GM23338 (cell line): ENCODE data around the gene ACTBL2. TPM values are rescaled to one million over a fixed set of nuclear protein-coding genes. Genes with fewer than 3 reads are reported as not detected.

ENCODE experiments used
- ATAC-seq: fragments of 200-7000 bp; cut with Tn5 transposase; 3 replicates; pipeline ENCODE4 v1.9.1; 2020
- DNase-seq: peaks from one replicate; pipeline ENCODE4 v3.0.0-alpha.2; 2015; ENCODE audit warnings: low spot score
- H2AFZ ChIP-seq: fragments of 200-600 bp; sonication (generic); 2 replicates; pipeline ENCODE4 v1.8.0; 2016; ENCODE audit warnings: antibody characterized with exemption, mild to moderate bottlenecking, moderate library complexity
- H3F3A ChIP-seq: fragments of 200-600 bp; sonication (generic); replicated peaks from 2 replicates; pipeline ENCODE4 v1.8.0; 2017; ENCODE audit warnings: antibody characterized with exemption, mixed run types, low read depth
- H3K27ac ChIP-seq: fragments of 200-600 bp; sonication (generic); 2 replicates; pipeline ENCODE4 v1.6.1; 2016; ENCODE audit warnings: low read depth
- H3K27me3 ChIP-seq: fragments of 200-600 bp; sonication (generic); 2 replicates; pipeline ENCODE4 v1.8.0; 2016; ENCODE audit warnings: mild to moderate bottlenecking, mixed run types, moderate library complexity; ENCODE audit not compliant: insufficient read depth
- H3K36me3 ChIP-seq: fragments of 200-600 bp; sonication (generic); 2 replicates; pipeline ENCODE4 v1.8.0; 2016; ENCODE audit warnings: mild to moderate bottlenecking; ENCODE audit not compliant: insufficient read depth
- H3K4me1 ChIP-seq: fragments of 200-600 bp; sonication (generic); 2 replicates; pipeline ENCODE4 v1.8.0; 2016; ENCODE audit warnings: mild to moderate bottlenecking, moderate library complexity; ENCODE audit not compliant: insufficient read depth
- H3K4me2 ChIP-seq: fragments of 200-600 bp; sonication (generic); 2 replicates; pipeline ENCODE4 v1.7.1; 2017; ENCODE audit warnings: mixed run types
- H3K4me3 ChIP-seq: fragments of 200-600 bp; sonication (generic); 2 replicates; pipeline ENCODE4 v1.6.1; 2016; ENCODE audit warnings: mixed run types
- H3K79me2 ChIP-seq: fragments of 200-600 bp; sonication (generic); replicated peaks from 2 replicates; pipeline ENCODE4 v1.8.0; 2017; ENCODE audit warnings: mild to moderate bottlenecking; ENCODE audit not compliant: insufficient read depth
- H3K9me2 ChIP-seq: fragments of 200-600 bp; sonication (generic); 2 replicates; pipeline ENCODE4 v1.8.0; 2017; ENCODE audit not compliant: insufficient read depth
- H4K20me1 ChIP-seq: fragments of 200-600 bp; sonication (generic); replicated peaks from 2 replicates; pipeline ENCODE4 v1.8.0; 2017; ENCODE audit warnings: mild to moderate bottlenecking; ENCODE audit not compliant: insufficient read depth
- H3K27ac Mint-ChIP-seq: 2 replicates; pipeline ENCODE4 v1.8.0; 2020; ENCODE audit warnings: inconsistent platforms, mild to moderate bottlenecking, moderate library complexity, mixed read lengths
- H3K27me3 Mint-ChIP-seq: 3 replicates; pipeline ENCODE4 v1.8.0; 2022; ENCODE audit warnings: low read depth, mild to moderate bottlenecking, moderate library complexity, mixed read lengths, inconsistent platforms; ENCODE audit not compliant: insufficient read depth, poor library complexity
- H3K36me3 Mint-ChIP-seq: 3 replicates; pipeline ENCODE4 v1.8.0; 2021; ENCODE audit warnings: low read depth, mild to moderate bottlenecking, inconsistent platforms, moderate library complexity, mixed read lengths
- H3K4me1 Mint-ChIP-seq: 3 replicates; pipeline ENCODE4 v1.8.0; 2020; ENCODE audit warnings: mild to moderate bottlenecking, inconsistent platforms, mixed read lengths
- H3K4me3 Mint-ChIP-seq: 3 replicates; pipeline ENCODE4 v1.8.0; 2021; ENCODE audit warnings: moderate library complexity, mild to moderate bottlenecking, inconsistent platforms, mixed read lengths
- H3K9me3 Mint-ChIP-seq: 3 replicates; pipeline ENCODE4 v1.8.0; 2020; ENCODE audit warnings: moderate library complexity, mild to moderate bottlenecking, inconsistent platforms, mixed read lengths
- CREB1 ChIP-seq: fragments of 250-450 bp; sonication (Bioruptor Pico); IDR thresholded peaks from 2 replicates; pipeline ENCODE4 v1.5.0; 2020; ENCODE audit warnings: low read depth, mild to moderate bottlenecking, moderate library complexity
- EZH2 ChIP-seq: fragments of 200-600 bp; sonication (generic); IDR thresholded peaks from one replicate; pipeline ENCODE4 v1.8.0; 2017; ENCODE audit warnings: antibody characterized with exemption, mild to moderate bottlenecking, low read depth; ENCODE audit not compliant: unreplicated experiment
- EZH2phosphoT487 ChIP-seq: fragments of 200-600 bp; sonication (generic); IDR thresholded peaks from one replicate; pipeline ENCODE4 v1.8.1; 2018; ENCODE audit warnings: antibody characterized with exemption; ENCODE audit not compliant: unreplicated experiment
- JUNB ChIP-seq: IDR thresholded peaks from one replicate; pipeline ENCODE4 v1.6.1; 2016; ENCODE audit warnings: antibody characterized with exemption; ENCODE audit not compliant: unreplicated experiment
- NANOG ChIP-seq: IDR thresholded peaks from 2 replicates; pipeline ENCODE4 v1.6.1; 2016; ENCODE audit warnings: antibody characterized with exemption, borderline replicate concordance
- POLR2AphosphoS5 ChIP-seq: IDR thresholded peaks from 2 replicates; pipeline ENCODE4 v1.6.1; 2016; ENCODE audit warnings: antibody characterized with exemption, low read depth
- STAT1 ChIP-seq: IDR thresholded peaks from one replicate; pipeline ENCODE4 v1.6.1; 2016; ENCODE audit warnings: antibody characterized with exemption; ENCODE audit not compliant: unreplicated experiment
- ZNF114 ChIP-seq: fragments of 250-450 bp; sonication (Bioruptor Pico); IDR thresholded peaks from 2 replicates; pipeline ENCODE4 v1.5.0; 2020; ENCODE audit warnings: mild to moderate bottlenecking, moderate library complexity
- ZNF331 ChIP-seq: fragments of 250-450 bp; sonication (Bioruptor Pico); IDR thresholded peaks from 2 replicates; pipeline ENCODE4 v1.5.0; 2020; ENCODE audit warnings: low read depth, mild to moderate bottlenecking, moderate library complexity
- polyA plus RNA-seq: library from polyadenylated mRNA; unstranded; fragments of >200 nt; fragmentation: Nextera tagmentation; extraction: Ambion mirVana; gene quantifications from 2 replicates; pipeline ENCODE4 v1.2.1, GENCODE V29; 2016
- total RNA-seq: library from RNA; depleted of rRNA; stranded (reverse); fragments of >200 nt; shearing (Covaris generic); gene quantifications from 2 replicates; pipeline ENCODE4 v1.2.3, GENCODE V29; 2014
- TF ChIP-seq, protein P1 (sequence below): fragments of 250-450 bp; sonication (Bioruptor Pico); IDR thresholded peaks from 2 replicates; pipeline ENCODE4 v1.5.0; 2020; ENCODE audit warnings: mild to moderate bottlenecking, moderate library complexity
- TF ChIP-seq, protein P2 (sequence below): IDR thresholded peaks from 2 replicates; pipeline ENCODE4 v1.6.1; 2016; ENCODE audit warnings: antibody characterized with exemption
- TF ChIP-seq, protein P3 (sequence below): IDR thresholded peaks from one replicate; pipeline ENCODE4 v1.6.1; 2018; ENCODE audit warnings: antibody characterized with exemption; ENCODE audit not compliant: unreplicated experiment
- TF ChIP-seq, protein P4 (sequence below), 2 experiments: fragments of 200-600 bp in 1 of 2; sonication (generic) in 1 of 2; conservative IDR thresholded peaks; 2 replicates each; pipeline versions ENCODE4 v1.5.1 to v1.6.1; 2016 to 2017; ENCODE audit warnings: antibody characterized with exemption in 2 of 2, low read depth in 2 of 2, mild to moderate bottlenecking in 2 of 2, moderate library complexity in 1 of 2

The ACTBL2 gene
- total and polyA plus RNA-seq, 2 experiments from 2014 or later, result not detected

DNA sequence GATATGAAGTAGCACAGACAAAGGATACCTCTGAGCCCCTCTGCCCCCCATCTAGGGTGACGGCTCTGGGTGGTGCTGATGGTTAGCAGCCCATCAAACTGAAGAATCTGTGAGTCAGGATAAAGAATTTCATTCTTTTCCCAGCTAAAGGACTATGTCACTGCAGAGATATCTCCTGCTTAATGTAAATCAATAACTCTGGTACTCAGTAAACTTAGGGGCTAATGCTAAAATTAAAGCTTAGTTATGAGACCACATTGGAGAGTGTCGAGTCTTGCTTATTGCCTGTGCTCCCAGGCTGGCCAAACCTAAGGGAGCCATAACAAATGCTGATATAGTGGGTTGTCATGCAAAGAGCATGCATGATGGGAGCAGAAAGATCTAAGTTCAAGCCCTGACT, 25.6 kb upstream of the ACTBL2 start:
- no peaks in the 10 kb centered on the region for H3K27me3 Mint-ChIP-seq
- no peak overlapping the region for H3K27ac ChIP-seq
- H3K36me3 Mint-ChIP-seq, result no peaks in the 10 kb centered on the region
- TF ChIP-seq POLR2AphosphoS5 (no peak), JUNB (no peak), EZH2phosphoT487 (no peak), NANOG (no peak), CREB1 (CRISPR knock-in tag) (no peak), EZH2 (no peak), ZNF331 (CRISPR knock-in tag) (no peak), ZNF114 (no peak), STAT1 (no peak)
- TF ChIP-seq, protein P1, sequence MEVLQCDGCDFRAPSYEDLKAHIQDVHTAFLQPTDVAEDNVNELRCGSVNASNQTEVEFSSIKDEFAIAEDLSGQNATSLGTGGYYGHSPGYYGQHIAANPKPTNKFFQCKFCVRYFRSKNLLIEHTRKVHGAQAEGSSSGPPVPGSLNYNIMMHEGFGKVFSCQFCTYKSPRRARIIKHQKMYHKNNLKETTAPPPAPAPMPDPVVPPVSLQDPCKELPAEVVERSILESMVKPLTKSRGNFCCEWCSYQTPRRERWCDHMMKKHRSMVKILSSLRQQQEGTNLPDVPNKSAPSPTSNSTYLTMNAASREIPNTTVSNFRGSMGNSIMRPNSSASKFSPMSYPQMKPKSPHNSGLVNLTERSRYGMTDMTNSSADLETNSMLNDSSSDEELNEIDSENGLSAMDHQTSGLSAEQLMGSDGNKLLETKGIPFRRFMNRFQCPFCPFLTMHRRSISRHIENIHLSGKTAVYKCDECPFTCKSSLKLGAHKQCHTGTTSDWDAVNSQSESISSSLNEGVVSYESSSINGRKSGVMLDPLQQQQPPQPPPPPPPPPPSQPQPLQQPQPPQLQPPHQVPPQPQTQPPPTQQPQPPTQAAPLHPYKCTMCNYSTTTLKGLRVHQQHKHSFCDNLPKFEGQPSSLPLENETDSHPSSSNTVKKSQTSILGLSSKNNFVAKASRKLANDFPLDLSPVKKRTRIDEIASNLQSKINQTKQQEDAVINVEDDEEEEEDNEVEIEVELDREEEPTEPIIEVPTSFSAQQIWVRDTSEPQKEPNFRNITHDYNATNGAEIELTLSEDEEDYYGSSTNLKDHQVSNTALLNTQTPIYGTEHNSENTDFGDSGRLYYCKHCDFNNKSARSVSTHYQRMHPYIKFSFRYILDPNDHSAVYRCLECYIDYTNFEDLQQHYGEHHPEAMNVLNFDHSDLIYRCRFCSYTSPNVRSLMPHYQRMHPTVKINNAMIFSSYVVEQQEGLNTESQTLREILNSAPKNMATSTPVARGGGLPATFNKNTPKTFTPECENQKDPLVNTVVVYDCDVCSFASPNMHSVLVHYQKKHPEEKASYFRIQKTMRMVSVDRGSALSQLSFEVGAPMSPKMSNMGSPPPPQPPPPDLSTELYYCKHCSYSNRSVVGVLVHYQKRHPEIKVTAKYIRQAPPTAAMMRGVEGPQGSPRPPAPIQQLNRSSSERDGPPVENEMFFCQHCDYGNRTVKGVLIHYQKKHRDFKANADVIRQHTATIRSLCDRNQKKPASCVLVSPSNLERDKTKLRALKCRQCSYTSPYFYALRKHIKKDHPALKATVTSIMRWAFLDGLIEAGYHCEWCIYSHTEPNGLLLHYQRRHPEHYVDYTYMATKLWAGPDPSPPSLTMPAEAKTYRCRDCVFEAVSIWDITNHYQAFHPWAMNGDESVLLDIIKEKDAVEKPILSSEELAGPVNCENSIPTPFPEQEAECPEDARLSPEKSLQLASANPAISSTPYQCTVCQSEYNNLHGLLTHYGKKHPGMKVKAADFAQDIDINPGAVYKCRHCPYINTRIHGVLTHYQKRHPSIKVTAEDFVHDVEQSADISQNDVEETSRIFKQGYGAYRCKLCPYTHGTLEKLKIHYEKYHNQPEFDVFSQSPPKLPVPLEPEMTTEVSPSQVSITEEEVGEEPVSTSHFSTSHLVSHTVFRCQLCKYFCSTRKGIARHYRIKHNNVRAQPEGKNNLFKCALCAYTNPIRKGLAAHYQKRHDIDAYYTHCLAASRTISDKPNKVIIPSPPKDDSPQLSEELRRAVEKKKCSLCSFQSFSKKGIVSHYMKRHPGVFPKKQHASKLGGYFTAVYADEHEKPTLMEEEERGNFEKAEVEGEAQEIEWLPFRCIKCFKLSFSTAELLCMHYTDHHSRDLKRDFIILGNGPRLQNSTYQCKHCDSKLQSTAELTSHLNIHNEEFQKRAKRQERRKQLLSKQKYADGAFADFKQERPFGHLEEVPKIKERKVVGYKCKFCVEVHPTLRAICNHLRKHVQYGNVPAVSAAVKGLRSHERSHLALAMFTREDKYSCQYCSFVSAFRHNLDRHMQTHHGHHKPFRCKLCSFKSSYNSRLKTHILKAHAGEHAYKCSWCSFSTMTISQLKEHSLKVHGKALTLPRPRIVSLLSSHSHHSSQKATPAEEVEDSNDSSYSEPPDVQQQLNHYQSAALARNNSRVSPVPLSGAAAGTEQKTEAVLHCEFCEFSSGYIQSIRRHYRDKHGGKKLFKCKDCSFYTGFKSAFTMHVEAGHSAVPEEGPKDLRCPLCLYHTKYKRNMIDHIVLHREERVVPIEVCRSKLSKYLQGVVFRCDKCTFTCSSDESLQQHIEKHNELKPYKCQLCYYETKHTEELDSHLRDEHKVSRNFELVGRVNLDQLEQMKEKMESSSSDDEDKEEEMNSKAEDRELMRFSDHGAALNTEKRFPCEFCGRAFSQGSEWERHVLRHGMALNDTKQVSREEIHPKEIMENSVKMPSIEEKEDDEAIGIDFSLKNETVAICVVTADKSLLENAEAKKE (CRISPR knock-in tag), result no peak
- TF ChIP-seq, protein P2, sequence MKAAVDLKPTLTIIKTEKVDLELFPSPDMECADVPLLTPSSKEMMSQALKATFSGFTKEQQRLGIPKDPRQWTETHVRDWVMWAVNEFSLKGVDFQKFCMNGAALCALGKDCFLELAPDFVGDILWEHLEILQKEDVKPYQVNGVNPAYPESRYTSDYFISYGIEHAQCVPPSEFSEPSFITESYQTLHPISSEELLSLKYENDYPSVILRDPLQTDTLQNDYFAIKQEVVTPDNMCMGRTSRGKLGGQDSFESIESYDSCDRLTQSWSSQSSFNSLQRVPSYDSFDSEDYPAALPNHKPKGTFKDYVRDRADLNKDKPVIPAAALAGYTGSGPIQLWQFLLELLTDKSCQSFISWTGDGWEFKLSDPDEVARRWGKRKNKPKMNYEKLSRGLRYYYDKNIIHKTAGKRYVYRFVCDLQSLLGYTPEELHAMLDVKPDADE, result no peak
- TF ChIP-seq, protein P3, sequence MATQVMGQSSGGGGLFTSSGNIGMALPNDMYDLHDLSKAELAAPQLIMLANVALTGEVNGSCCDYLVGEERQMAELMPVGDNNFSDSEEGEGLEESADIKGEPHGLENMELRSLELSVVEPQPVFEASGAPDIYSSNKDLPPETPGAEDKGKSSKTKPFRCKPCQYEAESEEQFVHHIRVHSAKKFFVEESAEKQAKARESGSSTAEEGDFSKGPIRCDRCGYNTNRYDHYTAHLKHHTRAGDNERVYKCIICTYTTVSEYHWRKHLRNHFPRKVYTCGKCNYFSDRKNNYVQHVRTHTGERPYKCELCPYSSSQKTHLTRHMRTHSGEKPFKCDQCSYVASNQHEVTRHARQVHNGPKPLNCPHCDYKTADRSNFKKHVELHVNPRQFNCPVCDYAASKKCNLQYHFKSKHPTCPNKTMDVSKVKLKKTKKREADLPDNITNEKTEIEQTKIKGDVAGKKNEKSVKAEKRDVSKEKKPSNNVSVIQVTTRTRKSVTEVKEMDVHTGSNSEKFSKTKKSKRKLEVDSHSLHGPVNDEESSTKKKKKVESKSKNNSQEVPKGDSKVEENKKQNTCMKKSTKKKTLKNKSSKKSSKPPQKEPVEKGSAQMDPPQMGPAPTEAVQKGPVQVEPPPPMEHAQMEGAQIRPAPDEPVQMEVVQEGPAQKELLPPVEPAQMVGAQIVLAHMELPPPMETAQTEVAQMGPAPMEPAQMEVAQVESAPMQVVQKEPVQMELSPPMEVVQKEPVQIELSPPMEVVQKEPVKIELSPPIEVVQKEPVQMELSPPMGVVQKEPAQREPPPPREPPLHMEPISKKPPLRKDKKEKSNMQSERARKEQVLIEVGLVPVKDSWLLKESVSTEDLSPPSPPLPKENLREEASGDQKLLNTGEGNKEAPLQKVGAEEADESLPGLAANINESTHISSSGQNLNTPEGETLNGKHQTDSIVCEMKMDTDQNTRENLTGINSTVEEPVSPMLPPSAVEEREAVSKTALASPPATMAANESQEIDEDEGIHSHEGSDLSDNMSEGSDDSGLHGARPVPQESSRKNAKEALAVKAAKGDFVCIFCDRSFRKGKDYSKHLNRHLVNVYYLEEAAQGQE, result no peak
- TF ChIP-seq, protein P4, sequence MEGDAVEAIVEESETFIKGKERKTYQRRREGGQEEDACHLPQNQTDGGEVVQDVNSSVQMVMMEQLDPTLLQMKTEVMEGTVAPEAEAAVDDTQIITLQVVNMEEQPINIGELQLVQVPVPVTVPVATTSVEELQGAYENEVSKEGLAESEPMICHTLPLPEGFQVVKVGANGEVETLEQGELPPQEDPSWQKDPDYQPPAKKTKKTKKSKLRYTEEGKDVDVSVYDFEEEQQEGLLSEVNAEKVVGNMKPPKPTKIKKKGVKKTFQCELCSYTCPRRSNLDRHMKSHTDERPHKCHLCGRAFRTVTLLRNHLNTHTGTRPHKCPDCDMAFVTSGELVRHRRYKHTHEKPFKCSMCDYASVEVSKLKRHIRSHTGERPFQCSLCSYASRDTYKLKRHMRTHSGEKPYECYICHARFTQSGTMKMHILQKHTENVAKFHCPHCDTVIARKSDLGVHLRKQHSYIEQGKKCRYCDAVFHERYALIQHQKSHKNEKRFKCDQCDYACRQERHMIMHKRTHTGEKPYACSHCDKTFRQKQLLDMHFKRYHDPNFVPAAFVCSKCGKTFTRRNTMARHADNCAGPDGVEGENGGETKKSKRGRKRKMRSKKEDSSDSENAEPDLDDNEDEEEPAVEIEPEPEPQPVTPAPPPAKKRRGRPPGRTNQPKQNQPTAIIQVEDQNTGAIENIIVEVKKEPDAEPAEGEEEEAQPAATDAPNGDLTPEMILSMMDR (conservative IDR thresholded peaks at IDR 0.05; ENCODE audit: low read depth in 2 of 2), result no peak
- no peaks in the 10 kb centered on the region for H3K9me3 Mint-ChIP-seq
- no peak overlapping the region for H3K4me2 ChIP-seq
- no peak for DNase-seq
- ATAC-seq, result no peak
- H3F3A ChIP-seq, result no peaks in the 10 kb centered on the region
- no peak overlapping the region for H3K4me3 ChIP-seq
- H3K27me3 ChIP-seq, result no peaks in the 10 kb centered on the region
- no peaks in the 10 kb centered on the region for H3K4me1 Mint-ChIP-seq
- no peak overlapping the region for H3K4me3 Mint-ChIP-seq
- H3K4me1 ChIP-seq, result no peaks in the 10 kb centered on the region
- H3K79me2 ChIP-seq, result no peaks in the 10 kb centered on the region
- H3K9me2 ChIP-seq, result no peaks in the 10 kb centered on the region
- H2AFZ ChIP-seq, result no peak overlapping the region
- no peaks in the 10 kb centered on the region for H4K20me1 ChIP-seq
- H3K27ac Mint-ChIP-seq, result no peak overlapping the region
- no peaks in the 10 kb centered on the region for H3K36me3 ChIP-seq
